GM13977 (cell line): ENCODE results near the gene CHST8.

Experiments used
- DNase-seq: peaks from one replicate; pipeline ENCODE4 v3.0.0; 2012; ENCODE audit warnings: low spot score
- in situ Hi-C: fragments of 300-500 bp; cut with MboI; formaldehyde crosslinking; loops from one replicate; pipeline ENCODE4 v1.12.0; 2022; ENCODE audit warnings: low sequenced_read_pairs, low pct_unique_long_range_greater_than_20kb, mixed read lengths, inconsistent platforms; ENCODE audit not compliant: unreplicated experiment
- TF ChIP-seq, protein P1 (sequence below): IDR thresholded peaks from 2 replicates; pipeline ENCODE4 v1.5.1; 2012; ENCODE audit warnings: mild to moderate bottlenecking, control low read depth; ENCODE audit not compliant: insufficient read depth; ENCODE audit errors: extremely low read depth, missing control alignments

Gene CHST8

DNA sequence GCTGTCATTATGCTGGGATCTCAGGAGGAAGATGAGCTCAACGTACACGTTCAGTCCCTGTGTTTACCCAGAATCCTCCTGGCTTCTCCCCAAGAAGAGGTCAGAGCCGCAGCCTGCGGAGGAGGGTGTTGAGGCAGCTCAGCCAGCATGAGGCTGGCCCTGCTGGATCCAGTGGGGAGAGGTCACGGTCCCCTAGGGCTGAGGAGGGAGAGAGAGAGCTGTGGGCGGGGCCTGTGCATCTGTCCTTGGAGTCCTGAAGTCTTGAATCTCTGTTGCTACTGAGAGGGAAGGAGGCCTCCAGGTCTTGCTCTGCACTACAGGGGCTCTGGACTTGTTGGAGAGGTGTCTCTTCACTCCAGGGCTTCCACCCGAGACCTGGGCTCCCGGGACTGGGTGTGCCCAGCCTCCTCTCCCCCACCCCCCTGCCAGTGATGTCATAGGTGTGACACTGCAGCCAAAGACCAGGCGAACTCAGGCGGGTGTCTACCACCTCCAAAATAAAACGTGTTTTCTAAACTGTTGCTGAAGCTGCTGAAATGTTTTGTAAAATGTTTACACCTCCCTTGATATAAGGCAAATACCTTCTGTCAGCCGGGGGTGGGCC lies 97.0 kb downstream of the CHST8 start:
- TF ChIP-seq, protein P1, sequence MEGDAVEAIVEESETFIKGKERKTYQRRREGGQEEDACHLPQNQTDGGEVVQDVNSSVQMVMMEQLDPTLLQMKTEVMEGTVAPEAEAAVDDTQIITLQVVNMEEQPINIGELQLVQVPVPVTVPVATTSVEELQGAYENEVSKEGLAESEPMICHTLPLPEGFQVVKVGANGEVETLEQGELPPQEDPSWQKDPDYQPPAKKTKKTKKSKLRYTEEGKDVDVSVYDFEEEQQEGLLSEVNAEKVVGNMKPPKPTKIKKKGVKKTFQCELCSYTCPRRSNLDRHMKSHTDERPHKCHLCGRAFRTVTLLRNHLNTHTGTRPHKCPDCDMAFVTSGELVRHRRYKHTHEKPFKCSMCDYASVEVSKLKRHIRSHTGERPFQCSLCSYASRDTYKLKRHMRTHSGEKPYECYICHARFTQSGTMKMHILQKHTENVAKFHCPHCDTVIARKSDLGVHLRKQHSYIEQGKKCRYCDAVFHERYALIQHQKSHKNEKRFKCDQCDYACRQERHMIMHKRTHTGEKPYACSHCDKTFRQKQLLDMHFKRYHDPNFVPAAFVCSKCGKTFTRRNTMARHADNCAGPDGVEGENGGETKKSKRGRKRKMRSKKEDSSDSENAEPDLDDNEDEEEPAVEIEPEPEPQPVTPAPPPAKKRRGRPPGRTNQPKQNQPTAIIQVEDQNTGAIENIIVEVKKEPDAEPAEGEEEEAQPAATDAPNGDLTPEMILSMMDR: no peak
- no peak for DNase-seq
- in situ Hi-C loops: no loop called here

DNA sequence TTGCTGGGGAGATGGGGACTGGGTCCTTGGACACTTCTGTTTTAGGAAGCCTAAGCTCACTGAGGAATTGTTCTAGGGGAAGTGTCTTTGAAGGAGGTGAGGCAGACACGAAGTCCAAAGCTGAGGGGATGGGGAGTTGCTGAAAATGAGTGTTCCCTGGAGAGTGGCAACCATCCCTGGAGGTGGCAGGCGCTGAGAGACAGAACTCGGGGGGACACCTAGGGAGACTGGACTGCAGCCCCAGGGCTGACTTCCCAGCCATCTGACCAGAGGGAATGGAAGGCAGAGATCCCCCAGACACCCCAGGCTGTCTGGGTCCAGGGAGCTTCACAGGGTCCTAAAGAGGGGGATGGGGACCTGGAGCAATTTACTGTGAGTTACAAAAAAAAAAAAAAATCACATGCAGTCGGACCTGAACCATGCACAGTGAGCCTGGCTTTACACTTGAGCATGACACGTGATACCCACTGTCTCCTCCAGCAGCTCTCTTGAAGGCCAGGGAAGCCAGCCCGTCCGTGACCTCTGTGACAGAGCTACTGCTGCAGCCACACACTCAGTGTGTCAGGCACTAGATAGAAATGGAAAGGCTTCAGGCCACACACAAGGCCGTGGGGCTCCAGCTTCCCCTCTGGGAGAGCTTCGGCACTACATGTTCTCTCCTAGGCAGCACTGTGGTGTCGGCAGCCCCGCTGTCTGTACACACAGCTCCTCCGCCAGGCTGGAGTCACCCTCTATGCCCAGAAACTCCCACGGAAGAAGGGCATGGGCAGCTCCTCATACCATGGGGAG lies 97.8 kb downstream of the CHST8 start:
- in situ Hi-C loops: no loop called here
- TF ChIP-seq, protein P1: no peak
- no peak for DNase-seq

DNA sequence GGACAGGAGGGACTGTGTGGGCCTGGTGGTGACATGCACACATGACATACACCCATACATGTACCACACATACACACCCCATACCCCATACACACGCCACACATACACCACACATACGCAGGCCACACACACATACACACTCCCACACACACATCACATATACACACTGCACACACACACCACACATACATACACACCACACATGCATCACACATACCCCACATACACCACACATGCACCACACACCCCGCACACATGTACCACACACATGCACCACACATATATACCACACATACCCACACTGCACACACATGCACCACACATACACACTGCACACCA lies 98.4 kb downstream of the CHST8 start:
- in situ Hi-C loops: no loop called here
- TF ChIP-seq, protein P1: no peak

DNA sequence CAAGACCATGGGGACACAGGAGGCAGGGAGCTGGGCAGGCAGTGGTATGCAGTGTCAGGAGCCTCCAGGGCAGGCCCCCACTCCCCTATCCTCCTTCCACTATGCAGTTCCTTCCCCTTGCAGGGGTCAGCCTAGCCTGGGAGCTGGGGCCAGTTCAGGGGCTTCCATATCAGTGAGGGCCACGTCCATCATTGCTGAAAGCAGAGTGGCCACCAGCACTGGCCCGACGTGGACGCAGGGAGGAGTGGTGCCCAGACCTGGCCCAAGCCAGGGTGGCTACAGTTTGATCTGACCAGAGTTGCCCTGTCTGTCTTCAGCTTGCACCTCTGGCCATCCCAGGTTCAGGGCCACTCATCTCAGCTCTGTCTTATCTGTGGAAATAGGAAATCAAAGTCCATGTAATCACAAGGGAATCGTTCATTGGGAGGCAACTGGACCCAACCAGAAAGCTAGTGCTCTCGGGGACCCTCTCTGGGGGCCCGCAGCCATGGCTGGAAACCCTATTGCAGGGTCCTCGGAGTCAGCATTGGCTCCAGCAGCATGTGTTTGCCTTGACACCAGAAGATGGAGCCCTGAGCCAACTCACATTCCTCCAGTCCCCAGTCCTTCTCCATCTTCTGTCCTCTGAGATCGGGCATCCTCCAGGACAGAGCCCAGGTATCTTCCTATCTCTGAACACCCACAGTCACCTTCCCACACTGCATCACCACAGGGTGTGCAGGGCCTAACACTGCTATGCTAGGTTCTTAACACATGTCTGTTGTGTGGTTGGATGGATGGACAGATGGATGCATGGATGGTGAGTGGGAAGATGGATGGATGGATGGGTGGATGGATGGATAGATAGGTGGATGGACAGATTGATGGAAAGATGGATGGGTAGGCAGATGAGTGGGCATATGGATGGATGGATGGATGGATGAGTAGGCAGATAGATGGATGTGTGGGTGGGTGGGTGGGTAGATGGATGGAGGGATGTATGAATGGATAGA lies 99.2 kb downstream of the CHST8 start:
- in situ Hi-C loops: no loop called here
- TF ChIP-seq, protein P1: no peak
- DNase-seq: no peak

More for the DNA sequence above, 98.4 kb downstream of the CHST8 start:
- DNase-seq: no peak

DNA sequence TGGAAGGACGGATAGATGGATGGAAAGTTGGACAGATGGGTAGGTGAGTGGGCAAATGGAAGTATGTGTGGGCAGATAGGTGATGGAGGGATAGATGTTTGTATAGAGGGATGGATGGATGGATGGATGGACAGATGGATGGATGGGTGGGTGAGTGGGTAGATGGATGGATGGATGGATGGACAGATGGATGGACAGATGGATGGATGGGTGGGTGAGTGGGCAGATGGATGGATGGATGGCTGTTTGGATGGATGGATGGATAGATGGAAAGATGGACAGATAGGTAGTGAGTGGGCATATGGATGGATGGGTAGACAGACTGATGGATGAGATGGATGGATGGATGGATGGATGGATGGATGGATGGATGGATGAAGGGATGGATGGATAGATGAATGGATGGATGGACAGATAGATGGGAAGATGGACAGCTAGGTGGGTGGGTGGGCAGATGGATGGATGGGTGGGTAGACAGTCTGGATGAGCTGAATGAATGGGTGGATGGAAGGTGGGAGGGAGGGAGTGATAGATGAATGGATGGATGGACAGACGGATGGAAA lies 100.1 kb downstream of the CHST8 start:
- in situ Hi-C loops: no loop called here
- TF ChIP-seq, protein P1: no peak
- no peak for DNase-seq

DNA sequence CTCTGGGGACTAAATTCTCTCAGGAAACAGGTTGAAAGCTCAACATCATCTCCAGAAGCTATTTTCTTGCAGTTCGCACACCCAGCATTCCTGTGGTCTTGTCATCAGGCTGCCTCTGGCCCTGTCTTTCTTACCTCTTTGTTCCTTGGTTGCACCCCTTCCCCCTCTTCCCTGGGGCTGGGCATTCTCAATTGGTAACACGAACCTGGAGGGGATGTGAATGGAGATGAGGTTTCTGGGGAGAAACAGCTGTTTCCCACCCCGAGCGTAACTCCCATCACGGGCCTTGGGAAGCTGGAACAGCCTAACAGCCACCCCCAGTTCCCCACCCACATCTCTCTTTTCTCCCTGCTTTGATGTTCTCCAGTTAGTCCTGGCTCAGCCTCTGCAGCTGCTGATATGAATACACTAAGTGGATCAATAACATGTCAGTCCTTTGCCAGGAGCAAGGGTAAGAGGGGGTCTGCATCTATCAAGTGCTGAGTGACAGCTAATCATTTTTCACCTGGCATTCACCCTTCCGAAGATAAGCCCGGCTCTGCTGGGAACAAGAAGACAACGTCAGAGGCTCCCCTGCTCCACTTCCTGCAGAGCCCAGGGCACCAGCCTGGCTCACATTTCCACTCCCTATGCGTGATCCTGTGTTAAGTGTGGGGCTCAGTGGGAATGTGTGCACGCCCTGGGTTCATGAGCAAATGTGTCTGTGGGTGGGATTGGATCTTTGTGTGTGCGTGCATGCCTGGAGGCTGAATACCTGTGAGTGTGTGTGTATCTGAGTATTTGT lies 100.9 kb downstream of the CHST8 start:
- in situ Hi-C loops: no loop called here
- no peak for DNase-seq
- TF ChIP-seq, protein P1: no peak
